NCI-H2107 treated with DMSO at 0.1 percent for 48 hours (cell line): Measurements from ENCODE around the gene HAX1.
"Not testable (repeated sequence)": the region's sequence is repeated elsewhere in the genome, so short reads cannot be mapped to it uniquely, and the experiment has no call there.

Source experiments
- DNase-seq: peaks from one replicate; lab custom pipeline; 2025; ENCODE audit not compliant: unreplicated experiment; lab: John Stamatoyannopoulos, UW

Gene HAX1

DNA sequence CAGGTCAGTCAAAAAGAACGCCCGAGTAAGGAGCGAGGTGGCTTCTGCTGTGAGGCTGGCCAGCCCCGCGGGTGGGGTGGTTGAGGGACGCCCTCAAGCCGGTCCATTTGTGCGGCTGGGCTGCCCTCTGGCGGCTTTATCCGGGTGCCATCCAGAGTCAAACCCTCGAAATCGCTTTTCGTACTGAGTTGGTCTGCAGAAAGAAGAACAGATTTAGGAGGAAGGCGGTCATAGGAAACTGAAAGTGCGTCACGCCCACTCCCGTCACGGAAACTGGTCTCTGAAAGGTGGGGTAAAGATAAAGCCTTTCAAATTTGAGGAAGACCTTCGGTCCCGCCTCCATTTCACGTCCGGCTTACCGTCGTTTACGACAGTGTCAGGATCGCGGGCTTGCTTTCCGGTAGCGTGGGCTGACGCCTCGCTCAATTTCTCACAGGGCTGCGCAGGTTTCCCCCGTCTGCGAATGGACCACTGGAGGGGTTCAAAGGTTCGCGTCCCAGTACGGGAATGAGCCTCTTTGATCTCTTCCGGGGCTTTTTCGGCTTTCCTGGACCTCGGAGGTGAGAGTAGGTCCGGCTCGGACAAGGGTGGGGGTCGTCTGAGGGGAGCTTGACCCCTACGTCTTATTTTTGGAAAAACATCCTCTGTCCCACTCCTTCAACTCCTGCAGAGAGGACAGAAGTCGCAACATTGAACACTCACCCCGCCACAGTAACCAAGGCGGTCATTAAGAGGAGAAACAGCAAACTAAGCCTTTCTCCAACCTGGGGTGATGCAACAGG lies at the start of gene HAX1:
TSS of gene HAX1 (plus strand) at position 413 of the 782 bp plus-strand sequence. CDS start at position 508, 95 bp downstream.
- DNase-seq: peak; percentile 96

DNA sequence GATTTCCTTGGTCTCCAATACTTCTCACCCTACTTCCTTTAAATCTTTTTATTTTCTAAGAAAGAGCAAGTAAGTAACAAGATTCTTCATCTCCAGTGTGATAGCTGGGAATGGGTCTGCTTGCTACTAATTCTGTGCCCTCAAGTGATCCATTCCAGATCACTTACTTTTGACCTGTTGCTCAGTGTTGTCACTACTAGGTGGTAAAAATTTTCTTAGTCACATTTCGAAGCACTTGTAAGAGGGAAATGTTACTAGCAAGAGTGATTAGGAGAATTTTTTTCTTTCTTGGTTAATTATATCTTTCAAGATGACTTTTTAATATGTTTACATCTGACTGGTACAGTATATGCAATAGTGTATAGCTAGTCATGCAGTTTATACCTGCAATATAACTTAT lies 49.5 kb upstream of the HAX1 start:
- no peak for DNase-seq

DNA sequence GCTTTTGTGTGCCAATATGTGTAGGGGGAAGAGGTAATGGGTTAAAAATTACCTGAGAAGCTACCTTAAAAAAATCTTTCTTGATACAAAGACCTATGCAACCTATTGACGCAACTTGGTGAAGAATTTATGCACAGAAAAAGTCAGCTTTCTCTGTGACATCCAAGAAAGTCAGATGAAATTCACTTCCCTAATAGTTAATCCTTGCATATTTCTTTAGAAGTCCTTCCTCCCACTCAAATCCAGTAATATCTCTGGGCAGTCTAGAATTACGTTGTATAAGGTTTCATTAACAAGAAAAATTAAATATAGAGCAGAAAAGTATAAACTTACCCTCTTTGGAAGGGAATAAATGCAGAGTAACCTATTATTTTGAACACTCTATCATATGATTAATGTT lies 48.8 kb upstream of the HAX1 start:
- DNase-seq: no peak

DNA sequence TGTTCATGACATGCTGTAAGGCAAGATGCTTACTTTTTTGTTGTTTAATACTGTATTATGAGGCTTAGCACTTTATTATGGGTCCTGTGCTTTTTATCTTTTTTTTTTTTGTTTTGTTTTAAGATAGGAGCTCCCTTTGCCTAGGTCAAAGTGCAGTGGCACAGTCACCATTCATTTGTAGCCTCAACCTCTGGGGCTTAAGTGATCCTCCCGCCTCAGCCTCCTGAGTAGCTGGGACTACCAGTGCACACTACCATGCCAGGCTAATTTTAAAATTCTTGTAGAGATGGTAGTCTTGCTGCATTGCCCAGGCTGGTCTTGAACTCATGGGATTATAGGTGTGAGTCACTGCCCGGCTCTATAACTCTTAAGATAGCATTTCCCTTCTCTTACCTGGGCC lies 47.1 kb upstream of the HAX1 start:
- no peak for DNase-seq

DNA sequence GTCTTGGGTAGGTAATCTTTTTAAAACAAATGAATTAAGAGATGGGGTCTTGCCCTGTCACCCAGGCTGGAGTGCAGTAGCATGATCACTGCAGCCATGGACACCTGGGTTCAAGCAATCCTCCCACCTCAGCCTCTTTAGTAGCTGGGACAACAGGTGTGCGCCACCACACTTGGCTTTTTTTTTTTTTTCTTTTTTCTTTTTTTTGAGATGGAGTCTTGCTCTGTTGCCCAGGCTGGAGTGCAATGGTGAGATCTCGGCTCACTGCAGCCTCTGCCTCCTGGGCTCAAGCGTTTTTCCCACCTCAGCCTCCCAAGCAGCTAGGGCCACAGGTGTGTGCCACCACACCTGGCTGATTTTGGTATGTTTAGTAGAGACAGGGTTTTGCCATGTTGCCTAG lies 41.3 kb upstream of the HAX1 start:
- not testable (repeated sequence) for DNase-seq

DNA sequence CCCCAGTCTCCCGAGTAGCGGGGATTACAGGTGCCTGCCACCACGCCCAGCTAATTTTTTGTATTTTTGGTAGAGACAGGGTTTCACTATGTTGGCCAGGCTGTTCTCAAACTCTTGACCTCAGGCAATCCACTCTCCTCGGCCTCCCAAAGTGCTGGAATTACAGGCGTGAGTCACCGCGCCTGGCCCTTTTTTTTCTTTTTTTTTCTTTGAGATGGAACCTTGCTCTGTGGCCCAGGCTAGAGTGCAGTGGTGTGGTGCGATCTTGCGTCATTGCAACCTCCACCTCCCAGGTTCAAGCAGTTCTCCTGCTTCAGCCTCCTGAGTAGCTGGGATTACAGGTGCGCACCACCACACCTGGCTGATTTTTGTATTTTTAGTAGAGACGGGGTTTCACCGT lies 39.3 kb upstream of the HAX1 start:
- not testable (repeated sequence) for DNase-seq

DNA sequence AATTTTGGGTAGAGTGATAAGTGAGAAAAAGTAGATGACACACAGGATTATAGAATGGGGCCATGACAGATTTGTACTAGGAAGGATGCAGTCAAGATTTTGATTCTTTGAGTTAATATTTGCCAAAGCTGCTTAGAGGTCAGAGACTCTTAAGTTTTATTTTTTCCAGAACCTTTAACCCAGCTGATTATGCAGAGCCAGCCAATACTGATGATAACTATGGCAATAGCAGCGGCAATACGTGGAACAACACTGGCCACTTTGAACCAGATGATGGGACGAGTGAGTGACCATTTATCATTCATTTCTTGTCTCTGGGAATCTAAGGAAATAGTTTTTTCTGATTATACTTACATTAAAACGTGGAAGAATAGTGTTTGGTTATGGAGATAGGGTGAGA lies 35.6 kb upstream of the HAX1 start:
- DNase-seq: no peak

DNA sequence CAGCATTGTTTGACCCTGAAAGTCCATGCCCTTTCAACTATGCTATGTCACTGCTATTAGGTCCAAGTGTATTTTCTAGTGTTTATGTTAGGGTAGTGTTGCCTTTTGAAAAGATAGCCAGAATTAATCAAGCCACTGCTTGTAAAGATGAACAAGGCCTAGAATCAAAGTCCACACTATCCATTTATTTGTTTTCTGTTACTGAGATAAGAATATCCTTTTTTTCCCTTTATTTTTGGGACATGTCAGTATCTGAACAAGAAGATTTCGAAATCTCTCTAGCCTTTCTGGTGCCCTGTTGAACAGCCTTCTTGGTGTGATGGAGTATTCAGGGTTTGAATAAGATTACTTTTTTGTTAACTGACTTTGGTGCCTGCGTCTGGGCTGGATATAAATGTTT lies 35.0 kb upstream of the HAX1 start:
- DNase-seq: no peak

DNA sequence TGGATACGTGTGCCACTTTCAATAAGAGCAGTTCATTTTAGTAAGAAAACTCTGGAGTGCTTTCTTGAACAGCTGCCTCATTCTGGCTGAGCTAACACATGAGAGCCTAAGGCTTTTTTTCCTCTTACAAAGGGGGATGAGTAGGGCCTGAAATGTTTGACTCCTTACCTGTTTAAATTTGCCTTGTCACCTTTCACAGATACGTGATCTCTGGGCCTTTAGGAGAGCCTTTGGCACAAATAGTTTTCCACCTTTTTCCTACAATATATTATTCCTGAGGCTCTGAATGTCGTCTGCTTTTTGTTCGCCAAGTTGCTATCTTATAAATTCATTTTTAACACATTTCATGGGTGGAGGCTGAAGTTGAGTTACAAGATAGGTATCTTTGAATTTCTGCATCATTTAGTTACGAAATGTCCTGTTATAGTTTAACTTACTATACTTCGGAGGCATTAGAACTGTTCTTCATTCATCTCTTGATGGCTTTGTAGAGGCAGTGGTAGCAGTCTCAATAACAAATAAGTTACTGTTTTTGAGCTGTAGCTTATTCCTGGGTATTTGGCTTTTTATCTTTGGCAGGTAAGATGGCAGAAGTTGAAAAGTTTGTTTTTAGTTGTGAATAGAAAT lies 34.4 kb upstream of the HAX1 start:
- no peak for DNase-seq

DNA sequence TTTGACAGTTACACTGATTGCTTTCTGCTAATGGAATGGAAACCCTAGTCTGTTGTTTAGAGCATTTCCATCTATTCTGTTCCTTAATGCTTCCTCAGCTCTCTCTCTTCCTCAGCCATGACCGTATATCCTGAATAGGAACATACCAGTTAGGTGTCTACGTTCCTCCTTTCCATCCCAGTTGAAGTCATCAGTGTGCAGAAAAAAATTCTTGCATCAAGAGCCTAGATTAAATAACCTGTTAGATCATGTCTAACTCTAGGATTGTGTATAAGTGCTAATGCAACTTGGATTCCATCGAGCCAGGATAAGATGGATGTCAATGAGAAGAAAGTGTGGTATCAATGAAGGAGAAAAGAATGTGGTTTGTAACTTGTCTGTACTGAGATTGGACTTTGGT lies 32.9 kb upstream of the HAX1 start:
- no peak for DNase-seq

DNA sequence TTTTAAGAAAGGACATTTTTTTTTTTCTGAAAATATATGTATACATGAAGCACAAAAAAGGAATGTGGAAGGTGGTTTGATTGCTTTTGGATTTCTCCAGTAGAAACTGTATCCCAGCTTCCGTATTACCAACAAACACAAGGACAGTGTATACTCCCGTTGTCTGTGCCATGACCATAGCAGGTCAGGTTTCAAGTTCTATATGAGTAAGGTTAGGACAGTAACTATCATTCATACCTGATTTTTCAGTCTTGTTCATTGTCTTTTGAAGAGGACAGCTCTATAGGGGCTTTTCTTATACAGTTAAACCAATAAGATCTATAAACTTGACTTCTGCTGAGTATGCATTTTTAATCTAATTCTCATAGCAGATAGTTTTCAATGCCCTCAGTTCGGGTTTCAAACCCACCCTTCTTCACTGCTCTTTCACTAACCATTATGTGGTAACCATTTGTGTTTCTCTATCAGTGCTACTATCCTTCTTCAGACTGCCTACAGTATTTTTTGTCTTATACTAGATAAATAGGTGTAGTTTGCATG lies 32.1 kb upstream of the HAX1 start:
- no peak for DNase-seq

DNA sequence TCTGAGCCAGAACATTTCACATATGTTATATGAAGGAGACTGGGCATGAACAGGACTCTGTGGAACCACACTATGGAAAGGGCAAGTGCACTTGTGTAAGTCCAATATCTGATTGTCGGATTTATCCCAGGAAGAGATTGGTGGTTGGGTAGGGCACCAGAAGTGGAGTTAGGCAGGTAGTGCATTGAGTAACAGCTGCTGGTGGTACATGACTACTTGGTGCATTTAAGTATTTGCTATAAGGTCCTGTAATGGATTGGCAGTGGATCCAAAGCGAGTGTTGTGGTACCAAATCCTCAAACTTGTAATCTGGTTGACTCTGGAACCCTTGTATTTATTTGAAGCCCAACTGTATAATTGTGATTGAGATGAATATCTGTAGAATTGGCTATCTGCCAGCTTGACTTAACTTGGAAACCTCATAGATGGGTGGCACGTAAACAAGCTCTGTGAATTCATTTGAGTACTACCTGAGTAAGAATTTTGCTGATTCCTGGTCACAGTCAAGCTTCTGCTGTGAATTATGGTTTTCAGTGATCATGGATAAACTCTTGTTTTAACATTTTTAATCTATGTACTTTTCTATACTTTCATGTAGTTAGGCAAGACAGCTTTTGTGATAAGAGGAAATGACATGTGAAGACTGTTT lies 30.6 kb upstream of the HAX1 start:
- DNase-seq: no peak

DNA sequence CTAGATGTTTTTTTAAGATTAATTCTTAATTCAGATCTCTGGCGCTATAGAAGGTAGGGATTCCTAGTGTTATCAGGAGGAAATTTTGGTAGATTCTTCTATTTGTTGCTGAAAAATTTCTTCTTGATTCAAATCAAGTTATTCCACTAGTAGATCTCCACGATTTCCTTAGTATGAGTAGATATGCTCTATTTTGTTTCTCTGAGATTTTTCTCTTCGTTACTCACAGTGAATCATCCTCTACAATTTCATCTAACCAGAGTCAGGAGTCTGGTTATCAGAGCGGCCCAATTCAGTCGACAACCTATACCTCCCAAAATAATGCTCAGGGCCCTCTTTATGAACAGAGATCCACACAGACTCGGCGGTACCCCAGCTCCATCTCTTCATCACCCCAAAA lies 18.8 kb upstream of the HAX1 start:
- DNase-seq: no peak

DNA sequence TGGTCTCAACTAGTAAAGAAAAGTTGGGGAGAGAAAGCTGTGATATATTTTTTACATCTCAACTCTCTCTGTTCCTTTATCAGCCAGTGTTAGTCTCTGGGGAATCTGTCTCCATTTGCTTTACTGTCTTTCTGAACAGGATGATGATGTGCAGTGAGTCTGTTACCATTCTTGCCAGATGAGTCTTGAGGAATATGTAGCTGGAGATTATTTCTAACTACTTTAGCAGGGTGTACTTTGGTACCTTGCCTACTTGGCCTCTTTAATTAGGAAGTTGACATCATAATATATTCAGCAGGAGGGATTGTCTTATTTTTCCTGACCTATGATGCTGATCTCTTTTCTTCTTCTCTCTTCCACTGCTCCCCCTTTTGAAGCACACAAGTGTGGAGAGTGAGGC lies 15.7 kb upstream of the HAX1 start:
- no peak for DNase-seq

DNA sequence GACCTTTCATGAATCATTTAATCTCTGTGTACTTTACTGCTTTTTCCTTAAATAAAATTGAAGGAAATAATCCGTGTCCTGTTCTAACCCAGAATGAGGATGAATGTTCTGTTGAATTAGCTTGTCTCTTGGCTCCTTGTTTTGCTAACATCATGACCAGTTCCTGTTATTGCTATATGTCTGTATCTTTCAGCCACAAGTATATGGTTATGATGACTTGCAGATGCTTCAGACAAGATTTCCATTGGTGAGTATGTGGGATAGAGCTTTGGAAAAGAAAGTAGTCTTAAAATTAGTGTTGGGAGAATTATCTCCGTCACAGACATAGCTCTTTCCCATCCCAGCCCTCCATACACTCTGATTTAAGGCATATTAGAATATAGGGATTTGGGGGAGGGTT lies 13.6 kb upstream of the HAX1 start:
- no peak for DNase-seq

DNA sequence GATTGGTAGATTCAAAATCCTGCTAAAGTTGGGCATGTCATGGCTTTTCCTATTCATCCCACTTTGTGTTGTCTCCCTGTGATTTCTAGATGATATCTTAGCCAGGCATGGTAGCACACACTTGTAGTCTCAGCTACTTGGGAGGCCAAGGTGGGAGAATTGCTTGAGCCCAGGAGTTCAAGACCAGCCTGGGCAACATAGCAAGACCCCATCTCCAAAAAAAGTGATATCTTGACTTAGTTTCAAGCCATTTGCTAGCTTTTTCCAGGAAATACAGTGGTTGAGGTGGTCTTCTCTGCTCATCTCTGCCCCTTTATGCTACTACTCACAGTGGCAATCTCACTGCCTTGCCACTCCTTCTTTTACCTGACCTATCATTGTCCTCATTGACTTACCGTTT lies 12.3 kb upstream of the HAX1 start:
- DNase-seq: no peak

DNA sequence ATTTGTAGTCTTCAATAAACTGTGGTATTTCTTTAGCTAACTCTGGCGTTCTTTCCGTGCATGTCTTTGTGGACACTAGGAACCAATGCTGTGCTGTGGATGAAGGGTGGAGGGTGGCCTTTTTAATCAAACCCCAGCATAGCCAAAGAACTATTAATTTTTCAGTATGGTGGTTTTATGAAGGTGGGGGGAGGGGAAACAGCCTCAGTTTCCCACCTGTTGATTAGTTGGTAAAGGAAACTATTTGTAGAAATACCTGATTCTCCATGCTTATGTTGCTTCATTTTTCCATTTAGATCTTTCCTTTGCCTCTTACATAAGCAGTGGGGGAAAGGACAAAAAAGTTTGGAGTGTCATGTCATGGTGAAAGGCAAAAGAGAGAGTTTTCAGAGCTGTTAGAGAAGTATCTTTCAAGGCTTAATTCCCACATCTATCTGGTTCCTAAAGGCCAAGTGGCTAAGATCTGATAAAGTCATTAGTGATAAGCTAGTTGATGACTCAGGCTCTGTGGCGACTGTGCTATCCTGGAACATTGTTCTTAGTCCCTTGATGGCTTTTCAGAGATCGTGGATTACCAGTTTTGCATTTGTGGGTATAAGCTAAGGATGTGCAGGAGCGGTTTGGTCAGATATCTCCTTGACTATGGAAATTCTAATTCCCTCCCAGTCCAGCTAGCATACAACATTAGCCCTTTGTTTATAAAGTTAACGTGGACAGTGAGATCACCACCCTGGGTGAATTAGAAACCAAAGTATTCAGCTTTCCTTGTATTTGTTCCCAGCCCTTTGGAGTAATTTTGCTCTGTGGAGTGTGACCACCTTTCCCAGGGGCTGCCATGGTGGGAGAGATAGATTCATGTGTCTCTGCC lies 8.7 kb upstream of the HAX1 start:
- no peak for DNase-seq

DNA sequence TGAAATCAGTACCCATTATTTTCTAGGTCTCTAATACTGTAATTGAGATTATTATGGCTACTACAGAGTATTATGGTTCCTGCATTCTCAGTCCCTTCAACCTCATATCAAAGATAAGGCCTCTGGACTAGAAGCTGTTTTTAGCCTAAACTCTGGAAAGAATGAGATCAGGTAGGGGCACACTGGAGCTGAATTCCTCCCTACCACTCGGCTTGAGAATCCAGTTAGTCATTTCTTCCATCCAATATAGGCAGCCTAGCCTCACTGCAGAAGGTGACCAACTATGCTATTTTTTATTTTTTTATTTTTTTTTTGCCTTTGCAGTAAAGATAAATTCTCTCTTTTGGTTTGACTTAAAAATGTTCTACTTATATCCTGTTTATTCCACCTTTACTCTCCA lies 8.0 kb upstream of the HAX1 start:
- DNase-seq: no peak

DNA sequence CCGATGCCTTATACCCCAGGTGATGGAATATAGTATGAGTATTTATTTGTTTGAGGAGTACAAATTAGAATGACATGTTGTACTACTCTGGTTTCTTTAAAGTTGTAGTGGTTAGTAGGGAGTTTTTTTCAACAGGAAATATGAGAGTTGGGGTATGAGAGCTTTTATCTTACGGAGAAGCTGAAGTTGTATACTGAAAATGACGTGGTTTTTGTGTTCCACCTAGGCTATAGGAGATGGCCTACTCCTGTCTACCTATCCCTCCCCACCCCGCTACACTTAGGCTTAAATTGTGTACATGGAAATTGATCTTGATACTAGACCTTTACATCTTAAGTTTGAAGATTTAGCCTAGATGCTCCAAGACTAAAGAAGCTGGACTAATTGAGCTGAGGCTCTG lies 6.8 kb upstream of the HAX1 start:
- DNase-seq: no peak

DNA sequence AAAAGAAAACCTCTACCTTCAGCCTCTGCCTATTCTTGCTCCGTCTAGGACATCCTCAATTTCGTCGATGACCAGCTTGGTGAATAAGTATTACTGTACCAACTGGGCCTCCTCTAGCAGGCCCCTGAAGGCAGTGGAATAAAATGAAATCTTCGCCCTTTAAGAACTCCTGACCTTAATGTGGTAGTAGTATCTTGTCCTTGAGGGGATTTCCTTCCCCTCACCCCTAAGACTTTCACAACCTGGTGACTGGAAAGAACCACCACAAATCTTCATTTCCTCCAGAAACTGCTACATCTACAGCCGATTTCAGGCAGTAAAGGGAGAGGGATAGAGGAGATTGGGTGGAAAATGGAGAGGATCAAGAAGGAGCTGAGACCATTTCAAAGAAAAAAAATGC lies 1.6 kb upstream of the HAX1 start:
- DNase-seq: no peak

DNA sequence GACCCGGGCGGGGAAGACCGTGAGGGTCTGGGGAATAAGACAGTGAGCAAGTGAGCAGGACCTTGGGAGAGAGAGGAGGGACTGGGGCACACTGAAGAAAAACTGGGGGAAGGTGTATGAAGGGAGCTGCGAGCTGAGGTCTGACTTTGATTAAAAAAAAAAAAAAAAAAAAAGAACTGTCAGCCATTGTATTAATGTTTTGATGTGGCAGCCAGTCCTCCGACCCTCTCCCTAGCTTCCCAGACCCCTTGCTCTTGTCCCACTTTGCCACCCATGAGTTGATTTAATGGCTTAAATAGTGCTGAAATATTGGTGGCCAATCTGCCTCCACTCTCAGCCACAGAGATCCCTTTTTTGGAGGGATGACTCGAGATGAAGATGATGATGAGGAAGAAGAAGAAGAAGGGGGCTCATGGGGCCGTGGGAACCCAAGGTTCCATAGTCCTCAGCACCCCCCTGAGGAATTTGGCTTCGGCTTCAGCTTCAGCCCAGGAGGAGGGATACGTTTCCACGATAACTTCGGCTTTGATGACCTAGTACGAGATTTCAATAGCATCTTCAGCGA lies 652 bp downstream of the HAX1 start:
- DNase-seq: no peak
